C4-2B (cell line): ENCODE results near the gene USP15.

Experiments used
- CTCF ChIP-seq: fragments of 450-650 bp; conservative IDR thresholded peaks from 2 replicates; pipeline ENCODE4 v1.5.1; 2017; ENCODE audit warnings: mild to moderate bottlenecking
- ZFX ChIP-seq: fragments of 450-650 bp; IDR thresholded peaks from 2 replicates; pipeline ENCODE4 v1.6.1; 2017

DNA sequence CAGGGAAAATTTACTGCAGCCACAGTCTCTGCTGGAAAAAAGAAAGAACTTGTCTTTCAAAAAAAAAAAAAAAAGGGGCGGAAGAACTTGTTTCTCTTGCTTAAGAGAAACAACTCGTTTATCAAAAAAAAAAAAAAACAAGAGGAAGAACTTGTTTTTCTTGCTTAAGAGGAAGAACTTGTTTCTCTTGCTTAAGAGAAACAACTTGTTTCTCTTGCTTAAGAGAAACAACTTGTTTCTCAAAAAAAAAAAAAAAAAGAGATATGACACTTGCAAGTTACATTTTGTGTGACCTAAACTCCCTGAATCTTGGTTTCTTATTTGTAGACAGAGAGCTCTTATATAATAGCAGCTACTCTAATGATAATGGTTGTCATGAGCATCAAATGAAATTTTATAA is 44.7 kb upstream of the USP15 start:
- TF ChIP-seq CTCF (no peak), ZFX (no peak)
